GM18498 (cell line): ENCODE data around the gene BPIFB6.

Experiments used
- ATAC-seq: cut with Tn5 transposase; IDR thresholded peaks from one replicate; pipeline ENCODE4 v1.9.1; 2021; ENCODE audit warnings: mild to moderate bottlenecking, moderate library complexity; ENCODE audit not compliant: unreplicated experiment

Gene BPIFB6

DNA sequence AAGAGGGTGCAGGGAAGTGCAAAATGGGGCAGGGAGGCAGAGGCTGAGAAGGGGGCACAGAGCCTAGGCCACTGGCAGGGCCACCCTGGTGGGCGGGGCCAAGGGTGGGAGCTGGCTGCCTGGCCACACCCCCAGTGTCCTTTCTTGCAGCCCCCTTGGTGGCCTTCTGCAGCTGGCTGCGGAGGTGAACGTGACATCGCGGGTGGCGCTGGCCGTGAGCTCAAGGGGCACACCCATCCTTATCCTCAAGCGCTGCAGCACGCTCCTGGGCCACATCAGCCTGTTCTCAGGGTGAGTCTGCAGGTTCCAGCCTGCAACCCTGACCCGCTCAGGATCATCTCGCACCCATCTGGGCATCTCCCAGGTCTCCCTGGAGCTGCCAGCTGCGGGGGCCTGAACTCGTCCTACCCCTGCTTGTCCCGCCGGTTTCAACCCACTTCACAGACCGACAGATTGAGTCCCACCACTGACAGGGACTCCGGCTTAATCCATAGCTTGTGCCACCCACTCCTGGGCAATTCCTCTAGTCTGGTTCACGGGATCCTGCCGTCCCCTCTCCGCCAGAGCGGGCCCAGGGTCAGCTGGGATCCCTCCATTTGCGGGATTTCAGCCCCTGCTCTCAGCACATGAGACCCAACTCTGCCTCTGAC lies 28.4 kb downstream of the BPIFB6 start:
- no peak for ATAC-seq

DNA sequence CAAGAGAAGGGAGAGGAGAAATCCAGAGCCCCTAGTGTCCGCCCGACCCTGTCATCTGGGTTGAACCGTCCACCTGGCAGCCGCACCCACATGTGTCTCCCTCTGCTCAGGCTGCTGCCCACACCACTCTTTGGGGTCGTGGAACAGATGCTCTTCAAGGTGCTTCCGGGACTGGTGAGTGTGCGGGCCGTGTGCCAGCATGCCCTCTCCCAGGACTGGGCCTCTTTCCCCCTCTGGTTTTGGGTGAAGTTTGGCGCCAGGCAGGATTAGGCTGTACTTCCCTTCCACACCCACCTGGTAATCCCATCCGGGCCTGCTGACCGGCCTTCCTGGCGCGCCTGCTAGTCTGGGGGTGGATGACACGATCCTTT lies 30.2 kb downstream of the BPIFB6 start:
- no peak for ATAC-seq

DNA sequence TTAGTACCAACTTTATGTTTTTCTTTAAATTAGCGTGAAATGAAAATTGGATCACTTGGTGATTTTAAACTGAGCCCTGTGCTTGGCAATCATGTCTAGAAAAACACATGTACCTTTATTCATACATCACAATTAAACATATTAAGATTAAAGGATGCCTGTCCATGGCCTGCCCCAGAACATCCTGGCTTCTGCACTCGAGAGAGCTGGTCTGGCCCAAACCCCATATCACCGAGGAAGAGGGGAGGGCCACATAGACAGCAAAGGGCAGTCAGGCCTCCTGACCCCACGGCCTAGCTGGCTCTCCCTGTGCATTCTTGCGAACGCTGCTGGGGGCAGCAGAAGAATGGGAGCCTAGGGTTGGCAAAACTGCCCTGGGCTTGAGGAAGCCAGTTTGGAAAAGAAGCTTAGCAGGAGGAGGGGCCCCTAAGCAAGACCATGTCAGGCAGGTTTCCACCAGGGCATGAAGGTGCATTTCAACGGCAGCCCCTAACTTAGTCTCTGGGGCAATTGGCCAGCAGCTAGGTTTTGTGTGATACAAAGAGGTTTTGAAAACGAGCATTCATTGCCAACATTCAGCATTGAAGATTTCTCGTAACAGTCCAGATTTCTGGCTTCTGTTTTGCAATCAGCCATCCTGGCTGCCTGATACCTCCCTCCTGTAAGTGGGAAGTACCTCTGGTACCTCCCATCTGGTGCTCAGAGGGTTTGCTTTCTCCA lies 30.8 kb downstream of the BPIFB6 start:
- no peak for ATAC-seq

DNA sequence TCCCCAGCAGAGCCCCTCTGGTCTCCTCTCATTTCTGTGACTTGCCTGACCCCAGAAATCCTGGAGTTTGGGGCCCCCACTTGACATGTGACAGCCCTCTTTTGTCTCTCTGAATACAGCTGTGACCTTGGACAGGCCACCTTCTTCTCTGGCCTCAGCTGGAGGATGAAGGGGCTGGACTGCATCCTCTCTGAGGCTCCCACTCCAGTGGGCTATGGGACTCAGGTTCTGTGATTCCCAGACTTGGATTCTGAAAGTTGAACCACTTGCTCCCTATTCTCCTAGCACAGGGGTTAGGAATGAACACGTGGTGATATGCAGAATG lies 31.3 kb downstream of the BPIFB6 start:
- no peak for ATAC-seq

DNA sequence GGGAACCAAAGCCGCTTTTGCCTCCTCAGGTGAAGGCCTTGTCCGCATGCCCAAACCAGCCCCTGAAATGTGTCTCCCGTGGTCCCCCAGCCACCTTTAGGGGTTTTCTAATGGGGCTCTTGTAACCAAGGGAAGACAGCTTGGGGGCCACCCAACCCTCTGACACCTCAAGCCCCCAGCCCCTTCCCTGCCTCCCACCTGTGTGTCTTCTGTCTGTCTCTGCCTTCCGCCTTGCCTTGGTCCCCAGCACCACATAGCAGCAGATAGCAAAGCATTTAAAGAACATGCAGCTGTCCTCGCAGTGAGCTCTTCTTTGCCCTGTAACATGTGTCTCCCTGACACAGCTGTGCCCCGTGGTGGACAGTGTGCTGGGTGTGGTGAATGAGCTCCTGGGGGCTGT lies 31.8 kb downstream of the BPIFB6 start:
- no peak for ATAC-seq

DNA sequence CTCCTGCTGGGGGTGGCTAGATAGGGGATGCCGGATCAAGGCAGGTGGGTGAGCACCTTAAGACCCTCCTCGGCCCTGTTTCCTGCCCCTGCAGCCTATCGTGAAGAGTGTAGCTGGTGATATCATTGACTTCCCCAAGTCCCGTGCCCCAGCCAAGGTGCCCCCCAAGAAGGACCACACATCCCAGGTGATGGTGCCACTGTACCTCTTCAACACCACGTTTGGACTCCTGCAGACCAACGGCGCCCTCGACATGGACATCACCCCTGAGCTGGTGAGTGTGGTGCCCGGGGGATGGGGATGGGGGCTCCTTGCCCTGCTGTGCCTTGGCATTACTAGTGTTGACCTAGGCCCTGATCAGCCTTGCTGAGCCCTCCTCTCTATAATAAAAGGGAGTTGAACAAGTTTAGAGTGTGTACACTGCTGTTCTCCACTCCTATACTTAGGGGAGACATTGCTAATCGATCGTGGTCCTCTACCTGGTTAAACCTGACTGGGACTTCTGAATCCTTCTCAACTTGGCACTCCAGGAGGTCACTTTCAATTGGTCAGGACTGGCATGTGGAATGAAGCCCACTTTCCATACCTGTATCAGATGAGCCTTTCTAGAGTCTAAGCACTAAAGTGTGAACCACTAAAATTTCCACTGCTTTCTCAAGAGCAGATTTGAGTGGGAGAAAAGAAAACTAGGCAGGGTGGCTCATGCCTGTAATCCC lies 33.3 kb downstream of the BPIFB6 start:
- ATAC-seq, result no peak

DNA sequence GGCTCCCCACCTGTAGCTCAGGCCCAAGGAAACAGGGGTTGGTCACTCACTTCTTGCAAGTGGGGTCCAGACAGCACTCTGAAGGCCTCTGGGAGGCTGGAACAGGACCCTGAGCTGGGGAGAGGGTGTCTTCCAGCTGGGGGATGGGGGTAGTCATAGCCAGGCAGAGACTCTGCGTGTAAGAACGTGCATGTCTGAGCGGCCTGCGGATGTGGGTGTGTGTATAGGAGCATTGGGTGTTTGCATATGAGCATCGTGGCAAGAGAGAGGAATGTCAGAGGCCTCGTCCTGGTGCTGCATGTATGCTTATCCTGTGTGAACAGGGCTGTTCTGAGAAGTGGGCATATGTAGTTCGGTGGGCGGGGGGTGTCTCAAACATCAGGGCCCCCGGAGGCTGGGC lies 34.3 kb downstream of the BPIFB6 start:
- ATAC-seq, result no peak

DNA sequence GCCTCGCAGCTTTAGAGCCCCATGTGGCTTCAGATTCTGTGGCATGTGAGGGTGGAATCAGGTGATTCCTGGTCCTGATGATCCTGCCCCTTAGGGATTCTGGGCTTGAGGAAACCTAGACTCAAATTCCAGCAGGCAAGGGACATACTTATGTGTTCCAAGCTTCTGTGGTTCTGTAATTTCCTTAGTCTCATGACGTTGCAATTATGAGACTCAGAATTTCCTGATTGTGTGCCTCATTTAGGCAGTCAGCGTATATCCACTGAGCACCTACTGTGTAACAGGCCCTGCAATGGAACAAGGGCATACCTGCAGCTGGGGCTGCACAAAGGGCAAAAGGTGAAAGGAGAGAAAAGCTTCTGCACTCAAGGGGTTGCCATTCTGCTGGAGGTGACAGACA lies 36.4 kb downstream of the BPIFB6 start:
- ATAC-seq, result no peak

DNA sequence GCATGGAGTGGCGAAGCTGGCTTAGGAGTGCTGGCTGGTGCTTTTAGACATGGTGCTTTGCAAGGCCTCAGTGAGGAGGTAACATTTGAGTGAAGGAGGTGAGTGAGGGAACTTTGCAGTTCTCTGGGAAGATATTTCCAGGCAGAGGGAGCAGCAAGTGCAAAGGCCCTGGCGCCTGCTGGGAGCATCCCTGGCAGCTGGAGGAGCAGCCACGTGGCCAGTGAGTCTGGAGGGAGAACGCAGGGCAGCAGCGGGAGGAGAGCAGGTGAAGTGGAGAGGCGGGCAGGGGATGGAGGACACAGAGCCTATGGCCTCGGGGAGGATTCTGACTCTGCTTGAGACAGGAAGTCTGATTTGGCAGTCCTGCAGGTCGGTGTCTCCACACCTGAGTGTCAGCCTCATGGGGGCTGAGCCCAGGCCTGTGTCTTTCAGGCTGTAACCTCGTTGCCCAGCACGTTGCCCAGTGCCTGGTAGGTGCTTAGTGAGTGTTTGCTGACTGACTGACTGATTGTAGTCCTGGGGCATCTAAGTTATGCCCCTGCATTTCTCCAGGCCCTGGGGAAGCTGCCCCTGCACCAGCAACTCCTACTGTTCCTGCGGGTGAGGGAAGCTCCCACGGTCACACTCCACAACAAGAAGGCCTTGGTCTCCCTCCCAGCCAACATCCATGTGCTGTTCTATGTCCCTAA lies 36.9 kb downstream of the BPIFB6 start:
- ATAC-seq, result no peak

DNA sequence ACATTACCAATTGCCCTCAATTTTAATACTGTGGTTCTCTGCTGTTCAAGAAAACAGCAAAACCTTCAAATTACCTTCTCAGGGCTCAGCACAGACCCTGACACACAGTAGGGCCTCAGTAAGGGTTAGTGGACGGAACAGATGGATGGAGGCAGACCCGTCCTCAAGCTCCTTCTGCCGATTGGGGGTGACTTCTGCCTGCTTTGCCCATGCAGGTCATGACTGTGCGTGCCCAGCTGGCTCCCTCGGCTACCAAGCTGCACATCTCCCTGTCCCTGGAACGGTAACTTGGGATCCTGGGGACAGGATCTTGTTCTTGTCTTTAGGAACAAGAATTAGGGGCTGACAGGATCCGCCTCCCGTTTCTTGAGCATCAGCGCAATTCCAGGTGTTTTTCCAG lies 38.2 kb downstream of the BPIFB6 start:
- no peak for ATAC-seq

DNA sequence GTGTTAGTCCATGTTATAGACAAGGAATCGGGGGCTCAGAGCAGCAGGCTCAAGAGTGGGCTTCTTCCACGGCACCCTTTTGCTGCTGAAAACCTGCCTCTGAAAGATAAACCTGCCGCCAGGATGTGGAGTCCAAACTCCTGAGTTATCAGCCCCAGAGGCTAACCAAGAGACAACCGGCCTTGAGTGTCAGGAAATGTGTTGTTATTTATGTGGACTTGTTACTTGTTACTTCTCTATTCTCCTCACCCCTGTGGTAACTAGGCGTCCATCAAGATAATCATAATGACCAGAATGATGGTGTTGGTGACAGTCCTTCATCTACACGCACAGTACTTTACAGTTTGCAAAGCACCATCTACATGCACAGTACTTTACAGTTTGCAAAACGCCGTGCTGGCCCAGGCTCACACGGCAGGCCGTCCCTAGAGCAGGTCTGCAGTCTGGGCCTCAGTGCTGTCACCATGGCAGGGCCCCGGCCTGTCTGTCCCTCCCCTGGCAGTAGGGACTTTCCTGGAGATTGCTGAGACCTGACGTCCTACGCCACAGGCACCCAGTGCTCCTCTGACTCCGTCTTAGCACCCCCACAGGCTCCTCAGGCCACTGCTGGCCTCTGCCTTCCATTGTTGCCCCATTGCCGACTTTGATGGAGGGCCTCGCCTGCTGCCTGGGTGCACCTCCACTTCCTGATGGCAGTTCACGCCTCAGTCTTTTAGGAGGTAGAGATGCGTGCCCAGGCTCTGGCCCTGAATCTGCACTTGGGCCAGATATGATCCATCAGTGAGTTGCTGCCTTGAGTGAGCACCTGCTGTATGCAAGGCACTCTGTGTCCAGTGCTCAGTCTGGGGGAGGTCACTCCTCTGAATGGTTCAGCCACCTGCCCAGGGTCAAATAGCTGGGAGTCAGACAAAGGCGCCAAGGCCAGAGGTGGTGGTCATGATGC lies 38.9 kb downstream of the BPIFB6 start:
- no peak for ATAC-seq

DNA sequence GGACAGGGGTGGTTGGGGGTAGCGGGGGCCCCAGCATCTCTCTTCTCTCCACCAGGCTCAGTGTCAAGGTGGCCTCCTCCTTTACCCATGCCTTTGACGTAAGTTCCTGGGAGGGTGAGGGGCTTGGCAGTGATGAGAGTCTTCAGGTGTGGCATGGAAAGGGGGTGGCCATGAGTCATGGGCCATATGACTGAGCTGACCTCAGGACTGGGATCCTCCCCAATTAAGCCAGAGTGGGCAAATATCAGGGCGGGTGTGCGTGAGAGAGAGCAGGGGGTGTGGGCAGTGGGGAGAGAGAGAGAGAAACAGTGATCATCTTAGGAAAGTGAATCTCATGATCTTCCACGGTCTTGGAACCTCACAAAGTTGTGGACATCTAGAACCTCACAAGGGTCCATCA lies 39.8 kb downstream of the BPIFB6 start:
- ATAC-seq, result no peak

DNA sequence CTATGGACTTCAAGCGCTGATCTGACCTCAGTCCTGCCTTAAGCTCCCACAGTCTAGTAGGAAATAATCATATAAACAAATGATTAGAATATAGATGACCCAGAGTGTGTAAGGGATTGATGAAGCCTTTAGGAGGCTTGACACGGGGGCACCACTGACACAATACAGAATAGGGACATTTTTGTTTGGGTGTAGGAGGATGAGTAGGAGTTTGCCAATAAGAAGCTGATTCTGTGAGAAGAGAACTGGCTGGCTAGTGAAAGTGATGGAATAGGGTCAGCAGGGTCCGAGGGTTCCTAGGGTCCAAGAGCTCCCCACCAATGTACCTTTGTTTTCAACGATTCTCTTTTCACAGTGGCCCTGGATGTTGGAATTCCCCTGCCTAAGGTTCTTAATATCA lies 40.9 kb downstream of the BPIFB6 start:
- no peak for ATAC-seq

DNA sequence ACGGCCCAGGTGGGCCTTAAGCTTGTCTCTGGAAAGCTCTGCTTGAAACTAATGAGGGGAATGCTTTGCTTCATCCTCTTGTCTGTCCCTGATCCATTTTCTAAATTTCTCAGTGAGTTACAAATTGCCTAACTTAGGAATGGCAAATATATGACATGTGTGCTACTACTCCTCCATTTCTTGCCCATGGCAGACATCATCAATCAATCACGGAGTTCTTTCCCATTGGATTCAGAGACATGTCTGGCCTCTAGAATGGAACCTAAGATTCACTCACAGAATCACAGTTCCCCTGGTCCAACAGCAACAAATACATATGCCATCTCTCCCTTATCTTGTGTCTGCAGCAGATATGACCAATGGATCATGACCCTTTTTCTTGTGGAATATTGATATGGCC lies 41.4 kb downstream of the BPIFB6 start:
- no peak for ATAC-seq

DNA sequence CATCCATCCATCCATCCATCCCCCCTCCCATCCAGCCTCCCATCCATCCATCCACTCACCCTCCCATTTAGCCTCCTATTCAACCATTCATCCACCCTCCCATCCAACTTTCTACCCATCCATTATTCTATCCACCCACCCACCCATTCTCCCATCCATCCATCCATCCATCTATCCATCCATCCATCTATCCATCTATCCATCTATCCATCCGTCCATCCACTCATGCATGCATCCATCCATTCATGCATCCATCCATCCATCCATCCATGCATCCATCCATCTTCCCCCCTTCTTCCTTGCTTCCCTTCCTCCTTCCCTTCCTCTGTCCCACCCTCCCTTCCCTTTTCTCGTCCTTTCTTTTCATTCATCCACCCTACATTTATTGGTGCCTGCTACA lies 43.2 kb downstream of the BPIFB6 start:
- no peak for ATAC-seq

DNA sequence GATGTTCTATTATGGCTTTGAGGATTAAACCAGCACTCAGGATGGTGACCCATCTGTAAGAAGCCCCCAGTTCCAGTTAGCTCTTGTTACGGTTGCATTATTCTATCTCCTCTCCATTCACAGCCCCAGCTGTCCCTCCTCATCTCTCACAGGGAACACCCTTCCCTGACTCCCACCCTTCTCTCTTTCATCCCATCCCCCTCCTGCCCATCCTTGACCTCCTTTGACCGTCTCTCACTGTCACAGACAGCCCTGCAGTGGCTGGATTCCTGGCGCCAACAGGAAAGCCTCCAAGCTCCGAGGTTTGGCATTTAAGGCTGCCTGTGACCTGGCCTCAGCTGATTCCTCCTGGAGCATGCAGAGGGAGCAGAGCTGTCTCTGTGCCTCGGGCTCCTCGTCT lies 43.8 kb downstream of the BPIFB6 start:
- no peak for ATAC-seq

DNA sequence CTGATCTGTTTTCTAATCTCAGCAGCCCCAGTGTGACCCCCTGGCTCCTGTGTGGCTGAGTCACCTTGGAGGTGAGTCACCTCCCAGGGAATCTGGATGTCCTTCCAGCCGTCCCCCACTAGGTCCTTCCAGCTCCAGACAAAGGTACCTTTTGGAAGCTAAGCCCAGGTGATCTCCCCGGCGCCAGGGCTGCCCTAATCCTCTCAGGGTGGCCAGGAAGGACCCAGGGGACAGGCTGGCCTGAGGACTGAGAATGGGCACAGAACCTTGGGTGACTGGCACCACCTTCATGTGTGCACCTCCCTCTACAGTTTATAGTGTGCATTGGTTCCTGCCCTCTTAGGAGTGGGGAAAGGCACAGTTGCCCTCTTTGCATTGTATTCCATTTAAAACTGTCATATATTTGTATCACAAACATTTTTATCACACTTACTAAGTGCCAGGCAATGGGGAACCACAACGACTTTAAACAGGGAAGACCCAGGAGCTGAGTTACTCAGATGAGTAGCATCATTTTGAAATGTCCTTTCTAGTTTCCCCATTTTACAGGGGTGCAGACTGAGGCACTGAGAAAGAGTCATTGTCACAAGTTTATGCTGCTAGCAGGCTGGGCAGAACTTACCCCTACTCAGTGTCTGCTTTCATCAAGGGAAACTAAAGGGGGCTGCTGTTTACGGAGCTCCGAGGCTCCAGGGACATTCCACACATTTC lies 45.4 kb downstream of the BPIFB6 start:
- ATAC-seq, result no peak

DNA sequence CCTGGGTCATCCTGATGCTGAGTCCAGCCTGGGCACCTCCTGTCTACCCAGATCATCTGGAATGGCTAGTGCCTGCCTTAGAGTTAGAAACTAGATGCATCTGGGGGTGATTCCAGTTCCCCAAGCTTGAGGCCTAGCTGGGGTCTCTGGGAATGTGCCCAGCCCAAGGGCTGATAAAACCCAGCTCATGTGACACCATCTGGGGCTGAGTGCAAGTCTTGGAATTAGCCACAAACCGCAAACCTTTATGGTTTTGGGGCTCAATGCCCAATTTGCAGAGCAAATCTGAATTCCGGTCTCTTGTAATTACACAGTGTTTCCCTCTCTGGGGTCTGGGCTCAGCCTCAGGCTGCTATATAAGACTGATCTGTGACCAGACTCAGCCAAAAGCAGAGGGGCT lies 47.8 kb downstream of the BPIFB6 start, which contains the start of gene BPIFB4:
BPIFB4 (plus strand) TSS at position 385 of the 400 bp plus-strand sequence. CDS start 1,884 bp downstream, outside the sequence.
- no peak for ATAC-seq

DNA sequence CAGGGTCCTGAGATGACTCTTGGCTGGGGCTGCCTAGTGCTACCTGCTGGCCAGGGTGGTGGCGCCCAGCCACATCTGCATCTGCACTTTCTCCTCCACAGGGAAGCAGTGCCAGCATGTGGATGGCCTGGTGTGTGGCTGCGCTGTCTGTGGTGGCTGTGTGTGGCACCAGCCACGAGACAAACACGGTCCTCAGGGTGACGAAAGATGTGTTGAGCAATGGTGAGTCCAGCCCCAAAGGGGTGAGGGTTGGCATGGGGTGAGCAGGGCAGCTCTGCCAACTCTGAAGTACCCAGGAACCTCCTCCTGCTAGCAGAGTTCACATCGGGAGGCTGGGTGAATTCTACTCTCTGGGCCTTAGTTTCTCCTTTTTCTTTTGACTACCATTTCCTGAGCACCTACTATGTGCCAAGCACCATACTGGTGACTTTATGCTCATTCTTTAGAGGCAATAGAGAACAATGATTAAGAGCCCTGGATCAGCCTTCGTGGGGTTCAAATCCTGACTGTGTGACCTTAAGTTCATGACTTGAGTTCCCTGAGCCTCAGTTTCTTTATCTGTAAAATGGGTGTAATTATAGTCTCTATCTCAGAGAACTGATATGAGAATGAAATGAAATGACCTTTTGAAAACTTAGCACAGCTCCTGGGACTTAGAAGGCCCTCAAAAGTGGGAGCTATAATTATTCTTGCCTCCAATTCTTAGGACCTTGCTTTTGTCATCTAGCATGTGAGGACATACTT lies 50.1 kb downstream of the BPIFB6 start:
- ATAC-seq, result no peak
